HG03571 (cell line): Measurements from ENCODE around the gene SAMHD1.
"Not testable (repeated sequence)": the region's sequence is repeated elsewhere in the genome, so short reads cannot be mapped to it uniquely, and the experiment has no call there.

Experiments used
- ATAC-seq: cut with Tn5 transposase; IDR thresholded peaks from one replicate; pipeline ENCODE4 v1.9.1; 2021; ENCODE audit not compliant: unreplicated experiment

SAMHD1 gene

GRCh38 chr20:36956674-36957073, 5.2 kb upstream of the SAMHD1 start:
- no peak for ATAC-seq

- no peak for ATAC-seq
Observed at GRCh38 chr20:36956016-36956415, 4.5 kb upstream of the SAMHD1 start.

- ATAC-seq: no peak
Observed at GRCh38 chr20:36951979-36952738, 651 bp upstream of the SAMHD1 start.

- no peak for ATAC-seq
Observed at GRCh38 chr20:36950414-36951197, 902 bp downstream of the SAMHD1 start.

GRCh38 chr20:36941401-36941835, 10.1 kb downstream of the SAMHD1 start:
- no peak for ATAC-seq

- ATAC-seq: no peak
Observed at GRCh38 chr20:36937402-36937770, 14.1 kb downstream of the SAMHD1 start.

GRCh38 chr20:36936761-36937401, 14.6 kb downstream of the SAMHD1 start:
- ATAC-seq: not testable (repeated sequence)

GRCh38 chr20:36936341-36936740, 15.2 kb downstream of the SAMHD1 start:
- ATAC-seq: no peak

GRCh38 chr20:36933571-36933970, 17.9 kb downstream of the SAMHD1 start:
- ATAC-seq: not testable (repeated sequence)

- ATAC-seq: no peak
Observed at GRCh38 chr20:36932476-36933426, 18.8 kb downstream of the SAMHD1 start.

GRCh38 chr20:36932067-36932466, 19.4 kb downstream of the SAMHD1 start:
- ATAC-seq: not testable (repeated sequence)

- no peak for ATAC-seq
Observed at GRCh38 chr20:36929691-36930090, 21.8 kb downstream of the SAMHD1 start.

GRCh38 chr20:36929290-36929689, 22.2 kb downstream of the SAMHD1 start:
- no peak for ATAC-seq

GRCh38 chr20:36927704-36928103, 23.8 kb downstream of the SAMHD1 start:
- no peak for ATAC-seq

GRCh38 chr20:36926653-36927200, 24.8 kb downstream of the SAMHD1 start:
- ATAC-seq: no peak

GRCh38 chr20:36925234-36925633, 26.3 kb downstream of the SAMHD1 start:
- ATAC-seq: no peak

GRCh38 chr20:36924167-36925045, 27.1 kb downstream of the SAMHD1 start:
- ATAC-seq: no peak

- no peak for ATAC-seq
Observed at GRCh38 chr20:36920334-36920730, 31.2 kb downstream of the SAMHD1 start.

- no peak for ATAC-seq
Observed at GRCh38 chr20:36919715-36920333, 31.7 kb downstream of the SAMHD1 start.
